EH (cell line): ENCODE data around the gene MTF1.
"Not testable (repeated sequence)": the region's sequence is repeated elsewhere in the genome, so short reads cannot be mapped to it uniquely, and the experiment has no call there.

Source experiments
- DNase-seq: peaks from one replicate; pipeline ENCODE4 v3.0.0-alpha.2; 2015; ENCODE audit warnings: low read depth

The MTF1 gene

DNA sequence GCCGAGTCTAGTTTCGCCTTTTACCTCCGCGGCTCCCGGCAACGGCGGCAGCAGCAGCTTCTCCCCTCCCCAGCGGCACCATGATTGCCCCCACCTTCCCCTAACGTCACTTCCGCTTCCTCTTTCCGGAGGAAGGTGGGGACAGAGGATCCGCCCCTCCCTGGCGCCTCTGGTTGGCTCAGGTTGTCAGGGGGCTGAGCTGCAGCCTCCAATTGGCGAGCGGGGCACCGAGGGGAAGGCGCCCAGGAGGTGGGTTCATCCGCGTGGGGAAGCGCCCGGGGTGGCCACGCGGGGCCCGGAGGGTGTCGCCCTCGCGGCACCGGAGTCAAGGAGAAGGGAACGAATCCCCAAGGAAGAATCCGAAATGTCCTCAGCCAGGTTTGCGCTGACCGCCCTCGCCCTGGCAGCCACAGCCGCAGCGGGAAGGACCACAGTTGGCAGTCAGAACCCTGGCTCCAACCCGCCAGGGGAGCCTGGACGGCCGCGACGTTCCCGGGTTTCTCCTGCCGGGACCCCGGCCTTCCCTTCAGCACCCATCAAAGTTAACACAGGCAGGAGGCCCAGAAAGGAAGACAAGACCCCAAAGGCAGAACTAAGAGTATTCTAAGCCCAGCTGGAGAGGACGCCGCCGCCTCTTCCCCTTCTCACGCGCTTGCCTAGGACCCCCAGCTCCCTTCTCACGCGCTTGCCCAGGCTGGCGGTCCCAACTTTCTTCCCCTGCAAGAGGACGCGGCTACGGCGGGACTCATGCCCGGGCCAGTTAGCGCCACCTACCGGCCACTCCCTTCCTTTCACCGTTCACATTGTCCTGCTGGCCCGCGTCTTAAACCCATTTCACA lies at the start of gene MTF1:
MTF1 (minus strand) TSS at position 86 of the 839 bp plus-strand sequence. CDS start 1,934 bp downstream, outside the sequence.
- peak; percentile 98 for DNase-seq

DNA sequence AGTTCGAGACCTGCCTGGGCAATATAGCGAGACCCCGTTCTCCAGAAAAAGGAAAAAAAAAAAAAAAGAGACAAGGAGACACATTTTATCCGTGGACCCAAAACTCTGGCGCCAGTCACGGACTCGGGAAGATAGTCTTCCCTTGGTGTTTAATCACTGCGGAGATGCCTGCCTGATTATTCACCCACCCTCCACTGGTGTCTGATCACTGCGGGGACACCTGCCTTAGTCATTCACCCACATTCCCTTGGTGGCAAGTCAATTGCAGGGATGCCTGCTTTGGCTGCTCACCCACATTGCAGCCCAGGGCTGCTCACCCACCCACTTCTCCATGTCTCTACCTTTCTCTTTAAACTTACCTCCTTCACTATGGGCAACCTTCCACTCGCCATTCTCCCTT lies 49.1 kb upstream of the MTF1 start:
- not testable (repeated sequence) for DNase-seq

DNA sequence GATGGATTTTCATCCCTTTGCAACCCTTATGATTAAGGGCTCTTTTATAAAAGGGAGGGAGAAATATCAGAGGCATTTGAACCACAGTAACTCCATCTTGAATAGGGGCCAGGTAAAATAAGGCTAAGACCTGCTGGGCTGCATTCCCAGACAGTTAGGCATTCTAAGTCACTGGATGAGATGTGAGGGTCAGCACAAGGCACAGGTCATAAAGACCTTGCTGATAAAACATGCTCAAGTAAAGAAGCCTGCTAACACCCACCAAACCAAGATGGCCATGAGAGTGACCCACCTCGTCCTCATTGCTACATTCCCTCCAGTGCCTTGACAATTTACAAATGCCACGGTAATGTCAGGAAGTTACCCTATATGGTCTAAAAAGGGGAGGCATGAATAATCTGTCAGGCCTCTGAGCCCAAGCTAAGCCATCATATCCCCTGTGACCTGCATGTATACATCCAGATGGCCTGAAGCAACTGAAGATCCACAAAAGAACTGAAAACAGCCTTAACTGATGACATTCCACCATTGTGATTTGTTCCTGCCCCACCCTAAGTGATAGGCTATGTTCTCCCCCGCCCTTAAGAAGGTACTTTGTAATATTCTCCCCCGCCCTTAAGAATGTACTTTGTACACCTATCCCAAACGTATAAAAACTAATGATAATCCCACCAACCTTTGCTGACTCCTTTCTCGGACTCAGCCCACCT lies 48.2 kb upstream of the MTF1 start:
- not testable (repeated sequence) for DNase-seq

- DNase-seq, result not testable (repeated sequence)
Measured at GRCh38 chr1:37906591-37906990, 47.2 kb upstream of the MTF1 start.

GRCh38 chr1:37905727-37906126 lies 46.3 kb upstream of the MTF1 start:
- no peak for DNase-seq

GRCh38 chr1:37903921-37904320 lies 44.5 kb upstream of the MTF1 start:
- DNase-seq, result peak; percentile 20

GRCh38 chr1:37902983-37903382 lies 43.6 kb upstream of the MTF1 start:
- no peak for DNase-seq

- no peak for DNase-seq
Measured at GRCh38 chr1:37901893-37902225, 42.5 kb upstream of the MTF1 start.

- no peak for DNase-seq
Measured at GRCh38 chr1:37901191-37901892, 42.0 kb upstream of the MTF1 start.

DNA sequence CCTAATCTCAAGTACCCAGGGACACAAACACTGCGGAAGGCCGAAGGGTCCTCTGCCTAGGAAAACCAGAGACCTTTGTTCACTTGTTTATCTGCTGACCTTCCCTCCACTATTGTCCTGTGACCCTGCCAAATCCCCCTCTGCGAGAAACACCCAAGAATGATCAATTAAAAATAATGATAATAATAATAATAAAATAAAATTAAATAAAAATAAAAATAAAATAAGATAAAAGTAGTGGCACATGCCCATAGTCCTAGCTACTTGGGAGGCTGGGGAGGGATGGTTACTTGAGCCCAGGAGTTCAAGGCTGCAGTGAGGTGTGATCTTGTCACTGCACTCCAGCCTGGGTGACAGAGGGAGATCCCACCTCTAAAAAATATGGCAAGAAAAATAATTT lies 38.2 kb upstream of the MTF1 start:
- not testable (repeated sequence) for DNase-seq

- no peak for DNase-seq
Measured at GRCh38 chr1:37893673-37894072, 34.3 kb upstream of the MTF1 start.

DNA sequence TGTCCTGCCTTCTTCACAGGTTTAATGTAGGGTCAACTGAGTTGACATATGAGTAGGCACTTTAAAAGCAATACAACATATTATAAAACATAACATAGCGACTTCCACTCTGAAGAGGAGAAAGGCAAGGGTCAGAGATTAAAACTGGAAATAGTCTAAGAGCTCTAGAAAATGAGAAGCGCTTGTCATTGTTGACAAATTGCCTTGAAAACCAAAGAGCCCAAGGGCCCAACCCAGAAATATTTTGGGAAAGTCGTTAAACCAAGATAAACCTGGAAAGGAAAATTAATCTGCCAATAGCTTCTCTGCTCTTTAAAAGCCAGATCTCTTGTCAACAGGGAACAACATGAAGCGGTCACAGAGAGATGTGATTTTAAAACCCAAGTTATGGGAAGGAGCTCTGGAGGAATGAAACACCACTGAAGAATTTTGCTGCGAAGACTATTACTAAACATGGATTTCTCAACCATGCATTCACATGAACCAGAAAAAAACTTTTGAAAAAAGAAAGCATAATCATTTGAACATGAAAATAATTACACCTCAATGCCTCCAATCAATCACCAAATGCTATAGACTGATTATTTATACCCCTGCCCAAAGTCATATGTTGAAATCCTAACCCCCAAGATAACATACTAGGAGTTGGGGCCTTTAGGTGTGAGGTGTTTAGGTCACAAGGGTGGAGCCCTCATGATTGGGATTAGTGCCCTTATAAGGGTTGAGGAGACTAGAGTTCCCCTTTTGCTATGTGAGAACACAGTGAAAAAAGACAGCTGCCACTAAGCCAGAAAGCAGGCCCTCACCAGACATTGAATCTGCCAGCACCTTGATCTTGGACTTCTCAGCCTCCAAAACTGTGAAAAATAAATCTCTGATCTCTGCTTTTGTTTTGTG lies 33.0 kb upstream of the MTF1 start:
- peak; percentile 61 for DNase-seq

- peak; percentile 57 for DNase-seq
Measured at GRCh38 chr1:37890378-37891014, 31.1 kb upstream of the MTF1 start.

- DNase-seq, result no peak
Measured at GRCh38 chr1:37888022-37888700, 28.8 kb upstream of the MTF1 start.

DNA sequence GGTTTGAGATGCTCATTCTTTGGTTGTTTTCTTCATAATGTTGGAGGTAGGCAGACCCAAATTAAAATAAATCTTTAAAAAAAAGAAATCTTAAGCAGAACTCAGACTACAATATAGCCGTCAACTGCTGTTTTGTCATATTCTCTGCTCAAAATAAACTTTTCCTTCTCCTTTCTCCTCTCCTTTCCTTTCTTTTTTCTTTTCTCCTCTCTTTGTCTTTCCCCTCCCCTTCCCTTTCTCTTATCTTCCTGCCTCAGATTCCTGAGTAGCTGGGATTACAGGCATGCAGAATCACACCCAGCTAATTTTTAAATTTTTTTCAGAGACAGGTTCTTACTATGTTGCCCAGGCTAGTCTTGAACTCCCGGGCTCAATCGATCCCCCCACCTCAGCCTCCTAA lies 24.8 kb upstream of the MTF1 start:
- no peak for DNase-seq

GRCh38 chr1:37883671-37884070 lies 24.3 kb upstream of the MTF1 start:
- no peak for DNase-seq

GRCh38 chr1:37879865-37880264 lies 20.5 kb upstream of the MTF1 start:
- DNase-seq, result no peak

DNA sequence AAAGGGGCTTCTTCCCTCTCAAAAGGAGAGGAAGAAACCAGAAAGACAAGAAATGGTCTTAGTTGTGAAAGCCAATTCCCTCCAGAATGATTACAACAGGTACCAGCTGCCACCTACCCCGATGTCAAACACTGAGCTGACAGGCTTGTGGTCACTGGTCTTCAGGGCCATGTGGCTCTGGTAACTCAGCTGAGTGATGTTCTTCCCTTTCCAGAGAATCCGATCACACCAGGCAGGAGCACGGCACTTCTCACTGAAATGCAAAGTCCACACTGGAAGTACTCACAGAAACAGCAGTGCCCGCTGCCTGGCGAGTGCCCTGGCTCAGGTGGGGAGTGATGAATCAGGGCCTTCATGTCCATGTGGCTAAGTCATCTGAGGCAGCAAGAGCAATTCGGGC lies 18.7 kb upstream of the MTF1 start:
- DNase-seq, result no peak

DNA sequence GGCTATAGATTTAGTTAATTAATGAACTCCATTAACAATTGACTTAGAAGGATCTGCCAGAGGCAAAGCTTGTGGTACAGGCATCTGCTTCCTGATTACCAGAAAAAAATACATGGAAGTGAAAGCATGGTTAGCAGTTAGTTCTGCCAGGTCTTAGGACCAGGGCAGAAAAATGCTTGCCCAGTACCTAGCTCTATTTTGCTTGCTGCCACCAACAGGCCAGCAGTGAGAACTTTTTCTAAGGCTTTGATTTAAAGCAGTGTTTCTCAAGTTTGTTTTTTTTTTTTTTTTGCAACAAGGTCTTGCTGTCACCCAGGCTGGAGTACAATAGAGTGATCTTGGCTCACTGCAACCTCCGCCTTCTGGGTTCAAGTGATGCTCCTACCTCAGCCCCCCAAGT lies 16.4 kb upstream of the MTF1 start:
- DNase-seq, result peak; percentile 16

- DNase-seq, result no peak
Measured at GRCh38 chr1:37872692-37873091, 13.3 kb upstream of the MTF1 start.

GRCh38 chr1:37868466-37868865 lies 9.1 kb upstream of the MTF1 start:
- no peak for DNase-seq
